Fibroblast of the aortic adventitia (primary cell): ENCODE data around the gene PDZD8. TPM values are rescaled to one million over a fixed set of nuclear protein-coding genes. Genes with fewer than 3 reads are reported as not detected.

Source experiments
- DNase-seq: peaks from one replicate; pipeline ENCODE4 v3.0.0-alpha.2; 2010; ENCODE audit warnings: low read depth
- H3K4me3 ChIP-seq: 2 replicates; pipeline ENCODE4 v1.5.1; 2011; ENCODE audit warnings: low read depth, mild to moderate bottlenecking, control low read depth, low read length, moderate library complexity
- CTCF ChIP-seq: IDR thresholded peaks from 2 replicates; pipeline ENCODE4 v1.5.1; 2011; ENCODE audit warnings: mild to moderate bottlenecking, low read length, control low read depth, inconsistent platforms; ENCODE audit not compliant: insufficient read depth
- total RNA-seq: library from RNA; depleted of rRNA; stranded (reverse); fragments of >200 nt; gene quantifications from 2 replicates; pipeline ENCODE4 v1.2.3, GENCODE V29; 2012; ENCODE audit warnings: low replicate concordance

Gene PDZD8
- total RNA-seq, 1 donor: 42.2 TPM

- no peak for DNase-seq
- H3K4me3 ChIP-seq: no peak overlapping the region
- no peak for TF ChIP-seq CTCF
These were observed 33.5 kb upstream of the PDZD8 start for GRCh38 chr10:117408436-117409384.

- TF ChIP-seq CTCF: no peak
- no peak overlapping the region for H3K4me3 ChIP-seq
- DNase-seq: no peak
These were observed 30.5 kb upstream of the PDZD8 start for GRCh38 chr10:117405730-117406129.

DNA sequence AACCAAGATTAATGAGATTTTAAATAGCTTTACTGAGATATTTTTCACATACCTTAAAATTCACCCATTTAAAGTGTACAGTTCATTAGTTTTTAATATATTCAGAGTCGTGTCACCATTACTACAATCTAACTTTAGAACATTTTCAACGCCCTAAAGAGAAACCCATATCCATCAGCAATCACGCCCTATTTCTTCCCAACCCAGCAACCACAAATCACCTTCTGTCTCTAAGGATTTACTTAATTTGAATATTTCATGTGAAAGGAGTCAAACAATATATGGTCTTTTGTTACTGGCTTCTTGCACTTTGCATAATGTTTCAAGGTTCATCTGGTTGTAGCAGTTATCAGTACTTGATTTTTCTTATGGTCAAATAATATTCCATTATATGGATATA is 25.1 kb upstream of the PDZD8 start:
- TF ChIP-seq CTCF: no peak
- DNase-seq: no peak
- H3K4me3 ChIP-seq: no peak overlapping the region

DNA sequence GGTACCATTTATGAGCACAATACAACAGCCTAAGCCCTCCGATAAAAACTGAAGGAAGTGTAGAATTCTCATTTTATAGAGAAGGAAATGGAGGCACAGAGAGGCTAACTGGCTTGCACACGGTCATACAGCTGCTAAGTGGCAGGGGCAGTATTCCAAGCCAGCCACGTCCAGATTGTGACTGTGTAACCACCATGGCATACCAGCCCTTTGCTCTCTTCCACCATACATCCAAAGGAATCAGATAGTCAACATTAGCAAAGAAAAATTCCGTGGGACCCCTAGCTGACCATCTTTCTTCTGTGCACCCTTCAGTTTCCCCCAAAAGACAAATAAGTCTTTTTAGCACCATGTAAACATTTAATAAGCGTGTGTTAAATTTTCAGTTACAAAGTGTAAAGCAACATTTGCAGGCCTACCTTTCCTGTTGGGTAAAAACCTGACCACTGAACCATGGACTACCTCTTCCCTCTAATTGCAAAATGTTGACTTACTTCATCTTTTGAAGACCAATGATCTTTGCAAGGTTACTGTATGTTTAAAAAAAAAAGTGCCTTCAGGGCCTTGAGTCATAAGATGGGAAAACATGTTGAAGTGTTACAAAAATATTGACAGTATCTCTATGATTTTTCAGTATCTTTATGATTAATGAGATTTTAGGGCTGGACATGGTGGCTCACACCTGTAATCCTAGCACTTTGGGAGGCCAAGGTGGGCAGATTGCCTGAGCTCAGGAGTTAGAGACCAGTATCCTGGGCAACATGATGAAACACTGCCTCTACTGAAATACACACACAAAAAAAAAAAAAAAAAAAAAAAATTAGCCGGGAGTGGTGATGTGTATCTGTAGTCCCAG is 24.3 kb upstream of the PDZD8 start:
- no peak for TF ChIP-seq CTCF
- H3K4me3 ChIP-seq: no peak overlapping the region
- DNase-seq: no peak

- TF ChIP-seq CTCF: no peak
- no peak overlapping the region for H3K4me3 ChIP-seq
- no peak for DNase-seq
These were observed 22.8 kb upstream of the PDZD8 start for GRCh38 chr10:117398029-117398428.

GRCh38 chr10:117391436-117392205 is 16.4 kb upstream of the PDZD8 start:
- DNase-seq: peak; percentile 57
- no peak overlapping the region for H3K4me3 ChIP-seq
- TF ChIP-seq CTCF: no peak
